GM21526 (cell line): Measurements from ENCODE around the gene CNTFR.

Experiments
- ATAC-seq: cut with Tn5 transposase; IDR thresholded peaks from one replicate; pipeline ENCODE4 v1.9.1; 2021; ENCODE audit warnings: moderate library complexity; ENCODE audit not compliant: unreplicated experiment, low FRiP score

Gene CNTFR

DNA sequence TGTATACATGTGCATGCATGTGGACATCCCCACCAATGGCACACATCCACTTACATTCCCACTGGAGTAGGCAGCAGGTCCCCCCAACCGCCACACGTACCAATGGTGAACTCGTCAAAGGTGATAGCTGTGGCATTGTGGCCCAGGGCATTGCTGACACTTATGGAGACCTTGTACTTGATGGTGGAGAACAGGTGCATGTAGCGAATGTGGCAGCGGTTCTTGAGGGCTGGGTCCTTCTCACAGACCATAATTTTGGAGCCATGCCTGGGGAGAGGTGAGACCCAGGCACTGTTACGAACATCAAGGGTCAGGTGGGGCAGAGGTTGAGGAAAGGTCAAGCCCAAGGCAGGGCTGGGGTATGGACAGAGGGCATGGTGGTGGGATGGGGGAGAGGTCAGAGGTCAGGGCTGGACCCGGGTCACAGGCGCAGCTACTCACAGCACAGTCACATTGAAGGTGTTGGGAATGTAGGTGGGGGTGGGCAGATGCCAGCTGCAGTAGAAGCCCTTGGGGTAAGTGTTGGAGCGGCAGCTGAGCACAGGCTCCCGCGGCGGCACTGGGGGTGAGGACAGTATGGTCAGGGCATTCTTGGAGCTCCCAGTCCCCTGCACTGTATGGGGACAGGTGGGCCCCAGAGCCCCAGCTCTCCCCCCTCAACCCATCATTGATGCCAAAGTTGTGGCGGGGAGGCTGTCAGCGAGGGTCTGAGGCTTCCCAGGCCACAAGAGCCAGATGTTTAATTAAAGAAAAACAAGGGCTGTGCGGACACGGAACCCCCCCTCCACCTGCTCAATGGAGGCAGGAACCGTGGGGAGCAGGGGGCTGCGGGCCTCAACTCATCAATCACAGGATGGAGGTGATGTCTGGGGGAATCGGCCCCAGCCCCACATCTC is 31.9 kb downstream of the CNTFR start:
- ATAC-seq, result no peak

DNA sequence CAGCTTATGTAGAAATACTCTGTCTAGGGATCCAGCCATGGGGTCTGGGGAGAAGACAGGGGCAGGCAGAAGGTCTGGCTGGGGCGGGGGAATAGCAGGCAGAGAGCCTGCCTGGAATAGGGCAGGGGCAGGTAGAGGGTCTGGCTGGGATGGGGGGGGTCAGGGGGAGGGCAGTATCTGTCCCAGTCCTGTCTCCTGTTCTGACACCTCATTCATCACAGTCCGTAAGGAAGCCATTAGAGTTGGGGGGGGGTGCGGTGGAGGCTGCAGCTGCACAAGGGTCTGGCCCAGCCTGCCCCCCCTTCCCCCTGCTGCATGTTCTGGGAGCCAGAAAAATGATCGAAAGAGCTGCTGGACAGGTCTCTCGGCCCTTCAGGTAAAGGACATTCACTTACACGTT is 32.6 kb downstream of the CNTFR start:
- no peak for ATAC-seq

DNA sequence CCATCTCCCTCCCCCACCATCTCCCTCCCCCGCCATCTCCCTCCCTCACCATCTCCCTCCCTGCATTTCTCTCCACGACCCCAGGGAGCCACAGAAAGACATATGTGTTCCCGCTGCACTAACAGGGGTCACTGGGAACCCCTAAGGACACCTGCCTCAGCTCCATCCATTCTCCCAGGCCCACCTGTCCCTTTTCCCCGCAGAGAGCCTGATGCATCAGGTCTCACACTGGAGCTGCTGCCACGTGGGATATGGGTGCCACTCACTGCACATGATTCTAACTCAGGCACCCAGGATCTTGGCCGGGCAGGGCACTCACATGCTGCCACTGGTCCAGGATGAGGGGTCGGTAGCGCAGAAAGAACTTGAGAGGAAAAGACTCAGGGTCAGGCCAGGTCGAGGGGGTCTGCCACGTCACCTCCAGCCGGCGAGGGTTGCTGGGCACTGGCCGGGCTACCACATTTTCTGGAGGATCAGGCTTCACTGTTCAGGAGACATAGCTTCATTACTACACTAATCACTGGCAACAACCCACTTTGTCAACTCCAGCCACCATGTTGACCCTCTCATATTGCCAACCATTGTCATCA is 33.5 kb downstream of the CNTFR start:
- ATAC-seq, result no peak

DNA sequence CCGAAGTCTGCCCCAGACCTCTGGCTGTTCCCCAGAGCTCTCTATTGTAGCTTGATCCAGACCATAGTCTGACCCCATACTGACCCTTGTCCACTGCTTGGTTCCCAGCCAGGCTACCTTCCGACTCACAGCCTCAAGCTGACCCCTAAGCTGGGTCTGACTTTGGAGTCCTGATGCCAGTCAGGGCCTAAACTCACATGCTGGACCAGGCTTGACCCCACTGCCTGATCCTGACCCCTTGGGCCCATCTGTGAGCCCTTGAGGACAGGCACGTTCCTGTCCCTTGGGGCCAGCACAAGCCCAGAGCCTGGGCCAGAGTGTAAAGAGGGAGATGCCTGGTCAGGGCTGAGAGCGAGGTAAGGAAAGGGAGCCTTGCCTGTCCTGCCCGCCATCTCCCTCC is 34.0 kb downstream of the CNTFR start:
- ATAC-seq, result no peak

DNA sequence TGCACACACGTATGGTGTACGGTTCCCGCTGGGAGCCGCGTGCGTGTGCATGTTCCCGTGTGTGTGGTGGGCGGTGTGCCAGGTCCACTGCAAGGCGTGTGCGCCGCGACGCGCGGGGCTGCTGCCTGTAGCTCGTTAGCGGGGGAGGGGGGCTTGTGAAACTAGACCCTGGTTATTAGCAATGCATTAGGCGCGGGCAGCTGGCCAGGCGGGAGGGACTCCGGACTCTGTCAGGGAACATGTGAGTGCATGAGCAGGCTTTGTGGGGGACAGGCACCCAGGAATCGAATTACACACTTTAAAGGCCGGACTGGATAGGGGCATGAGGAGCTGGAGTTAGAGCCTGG is 34.5 kb downstream of the CNTFR start:
- ATAC-seq, result no peak

DNA sequence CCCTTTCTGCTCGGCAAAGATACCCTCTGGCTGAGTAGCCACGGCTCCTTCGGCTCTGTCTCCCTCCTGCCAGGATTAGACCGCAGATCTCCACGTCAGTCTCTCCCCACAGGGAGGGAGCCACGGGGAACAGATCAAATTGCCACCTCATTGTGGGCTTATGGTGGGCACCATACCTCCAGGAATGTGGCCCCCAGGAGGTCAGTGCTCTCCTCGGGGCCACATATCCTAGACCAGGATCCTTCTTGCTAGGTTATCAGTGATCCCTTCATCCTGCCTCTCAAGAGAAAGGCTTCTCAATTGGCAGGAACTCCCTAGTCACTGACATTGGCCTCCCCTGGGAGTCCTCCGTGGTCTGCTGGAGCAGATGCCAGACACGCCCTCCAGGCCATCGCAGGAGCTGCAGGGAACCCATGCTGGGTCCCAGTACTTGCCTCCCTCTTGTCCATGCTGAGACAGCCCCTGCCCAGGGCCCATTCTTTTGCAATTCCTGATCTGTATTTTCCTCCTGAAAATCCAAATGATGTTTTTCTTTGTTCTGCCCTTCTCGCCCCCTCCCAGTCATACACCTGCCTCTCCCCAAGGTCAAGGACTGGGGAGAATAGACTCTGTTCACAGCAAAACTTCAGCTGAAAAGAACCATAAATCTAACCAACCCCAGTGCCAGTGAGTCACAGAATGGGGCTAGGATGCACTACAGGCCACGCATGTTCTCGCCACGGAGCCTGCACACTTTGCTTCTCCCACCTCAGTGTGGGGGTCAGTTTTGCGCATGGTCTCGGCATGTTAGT is 35.1 kb downstream of the CNTFR start:
- ATAC-seq, result no peak

DNA sequence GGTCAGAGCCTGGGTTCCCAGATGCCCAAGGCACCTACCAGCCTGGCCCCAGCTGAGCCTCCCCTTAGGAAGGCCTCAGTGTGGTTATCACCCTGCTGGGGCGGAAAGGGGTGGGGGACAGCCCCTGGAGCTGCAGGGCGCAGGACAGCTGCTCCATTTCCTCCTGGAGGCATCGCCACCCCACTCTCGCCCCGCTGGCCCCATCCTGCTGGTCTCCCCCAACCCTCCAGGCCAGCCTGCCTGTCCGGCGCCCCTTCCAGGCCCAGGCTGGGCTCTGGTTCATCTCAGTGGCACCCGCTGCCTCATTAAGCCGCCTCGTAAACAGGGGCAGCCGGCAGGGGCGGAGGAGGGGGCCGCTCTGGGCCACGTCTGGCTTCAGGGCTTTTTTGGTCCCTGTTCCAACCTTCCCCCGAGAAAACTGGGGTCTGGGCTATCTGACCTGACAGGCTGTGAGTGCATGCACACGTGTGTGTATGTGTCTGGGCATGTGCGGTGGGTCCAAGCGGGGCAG is 36.0 kb downstream of the CNTFR start:
- ATAC-seq, result no peak

DNA sequence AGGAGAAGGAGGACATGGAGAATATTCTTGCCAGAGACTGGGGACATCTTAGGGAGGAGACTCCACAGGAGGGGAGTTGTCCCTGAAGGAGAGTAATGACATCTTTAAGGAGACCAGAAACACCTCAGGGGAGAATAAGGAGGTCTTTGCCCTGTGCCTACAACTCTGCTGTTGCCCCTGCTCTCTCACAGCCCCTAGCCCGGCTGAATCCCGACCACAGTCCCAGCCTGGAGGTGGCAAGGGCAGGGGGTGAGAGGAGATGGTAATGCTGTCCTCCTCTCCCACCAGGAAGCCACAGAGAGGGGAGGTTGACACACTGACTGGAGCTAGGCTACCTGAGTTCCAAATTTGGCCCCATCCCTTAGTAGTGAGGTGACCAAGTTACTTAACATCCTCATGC is 36.5 kb downstream of the CNTFR start:
- no peak for ATAC-seq

DNA sequence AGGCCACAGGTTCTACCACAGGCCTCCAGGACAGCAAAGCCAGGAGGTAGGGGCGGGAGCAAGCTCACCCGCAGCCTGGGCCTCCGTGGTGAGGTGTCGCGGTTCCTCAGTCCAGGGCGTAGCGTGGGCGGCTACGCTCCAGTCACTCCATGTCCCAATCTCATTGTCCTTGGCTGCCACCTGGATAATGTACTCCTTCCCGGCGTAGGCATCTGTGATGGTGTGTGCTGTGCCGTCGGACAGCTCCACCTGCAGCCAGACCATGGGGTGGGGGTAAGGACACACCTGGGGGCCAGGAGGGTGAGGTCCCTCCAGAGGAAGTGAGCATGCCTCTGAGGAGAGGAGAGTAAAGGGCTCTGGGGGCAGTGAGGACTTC is 36.9 kb downstream of the CNTFR start:
- ATAC-seq, result no peak

DNA sequence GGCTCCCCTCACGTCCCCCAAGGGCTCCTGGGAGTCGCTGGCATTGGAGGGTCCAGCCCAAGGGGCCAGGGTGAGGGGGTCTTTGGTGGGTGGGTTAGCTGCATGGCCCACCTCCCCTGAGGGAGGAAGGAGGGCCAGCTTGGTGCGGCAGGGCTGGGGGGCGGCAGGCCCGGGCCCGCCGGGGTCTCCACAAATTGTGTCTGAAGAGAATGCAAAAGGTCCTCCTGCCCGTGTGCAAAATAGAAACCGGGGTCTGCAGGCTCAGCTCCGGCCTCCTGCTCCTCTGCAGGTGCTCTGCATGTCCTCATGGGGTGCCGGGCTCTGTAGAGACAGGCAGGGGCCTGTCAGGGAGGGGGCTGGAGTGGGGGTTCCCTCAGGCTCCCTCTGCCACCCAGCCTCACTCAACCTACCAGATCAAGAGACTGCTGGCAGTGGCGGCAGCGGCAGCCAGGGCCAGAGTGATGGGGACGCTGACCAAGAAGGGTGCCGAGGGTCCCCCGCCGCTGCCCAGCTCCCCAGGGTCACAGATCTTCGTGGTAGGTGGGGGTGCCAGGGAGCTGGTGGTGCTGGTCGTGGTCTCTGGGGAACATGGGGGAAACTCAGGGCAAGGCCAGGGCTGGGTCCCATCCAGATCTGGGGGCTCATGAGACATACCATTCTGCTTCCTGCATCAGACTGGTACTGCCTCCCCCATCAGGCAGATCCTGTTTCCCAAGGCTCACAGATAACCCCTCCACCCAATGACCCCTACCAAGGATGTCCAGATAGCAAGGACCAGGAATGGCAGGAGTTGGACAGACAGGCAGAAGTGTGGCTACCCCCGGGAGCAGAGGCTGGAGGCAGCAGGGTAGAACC is 37.5 kb downstream of the CNTFR start:
- ATAC-seq, result no peak

DNA sequence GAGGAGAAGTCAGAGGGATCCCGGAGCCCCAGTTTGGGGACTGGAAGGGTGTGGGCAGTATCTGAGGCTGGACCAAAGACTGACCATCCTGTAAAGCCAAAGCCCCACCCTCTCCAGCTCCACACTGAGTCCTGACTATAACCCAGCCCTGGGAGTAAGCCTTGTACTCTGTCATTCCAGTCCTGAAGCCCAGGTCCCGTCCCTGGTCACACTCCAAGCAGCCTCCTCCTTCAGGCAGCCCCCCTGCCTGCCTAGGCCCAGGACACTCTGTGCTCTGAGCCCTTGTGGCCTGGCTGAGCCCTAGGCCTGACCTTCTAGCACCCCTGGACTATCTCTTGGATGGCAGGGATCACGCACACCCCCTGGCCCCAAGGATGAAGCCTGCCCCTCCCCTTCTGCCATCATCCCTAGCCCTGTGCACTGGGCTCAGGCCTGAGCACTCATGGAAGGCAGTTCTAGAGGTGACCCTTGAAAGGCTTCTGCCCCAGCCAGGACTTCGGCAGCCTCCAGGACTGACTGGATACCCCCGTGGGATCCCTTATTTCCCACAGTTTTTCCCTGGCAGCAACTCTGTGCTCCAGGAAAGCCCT is 38.7 kb downstream of the CNTFR start:
- ATAC-seq, result no peak

DNA sequence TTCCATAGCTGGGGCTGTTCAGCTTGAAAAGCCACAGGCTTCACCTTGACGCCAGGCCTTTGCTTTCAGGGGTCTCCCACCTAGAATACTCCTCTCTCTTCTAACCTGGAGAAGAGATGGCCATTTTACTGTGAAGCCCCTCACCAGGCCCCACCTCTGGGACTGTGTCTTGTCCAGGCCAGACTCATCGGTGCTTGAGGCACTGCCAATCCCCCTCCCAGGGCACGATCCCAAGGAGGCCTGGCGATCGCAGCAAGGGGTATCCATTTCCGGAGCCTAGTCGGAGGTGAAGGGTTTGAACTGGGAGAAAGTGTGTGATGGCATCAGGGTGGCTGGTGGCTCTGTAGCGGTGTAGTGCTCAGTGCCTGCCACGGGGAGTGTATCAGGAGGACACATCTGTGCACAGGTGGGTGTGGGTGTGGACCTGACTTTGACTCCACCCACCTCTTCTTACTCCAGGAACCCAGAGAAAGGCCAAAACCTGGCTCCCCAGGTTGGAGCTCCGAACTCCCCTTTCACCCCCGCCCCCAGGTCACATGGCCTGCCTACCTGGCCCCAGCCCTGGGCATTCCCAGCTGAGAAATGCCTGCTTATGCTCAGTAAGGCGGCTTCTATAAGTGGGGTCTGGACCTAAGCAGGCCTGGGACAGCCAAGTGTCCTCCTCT is 39.4 kb downstream of the CNTFR start:
- ATAC-seq, result no peak

DNA sequence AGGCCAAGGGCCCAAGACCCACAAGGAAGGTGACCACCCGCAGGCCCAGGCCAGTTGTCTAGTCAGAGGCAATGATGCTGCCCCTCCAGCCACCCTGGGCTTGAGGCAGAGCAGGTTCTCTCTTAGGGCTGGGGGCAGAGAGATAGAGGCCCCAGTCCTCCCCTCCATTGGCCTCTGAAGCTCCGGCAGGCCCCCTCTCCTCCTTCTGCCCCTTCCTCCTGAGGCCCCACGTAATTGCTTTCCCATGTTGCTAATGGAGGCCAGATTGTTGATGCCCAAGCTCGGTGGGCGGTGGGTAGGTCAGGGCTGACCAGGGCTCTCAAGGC is 40.2 kb downstream of the CNTFR start:
- ATAC-seq, result no peak

DNA sequence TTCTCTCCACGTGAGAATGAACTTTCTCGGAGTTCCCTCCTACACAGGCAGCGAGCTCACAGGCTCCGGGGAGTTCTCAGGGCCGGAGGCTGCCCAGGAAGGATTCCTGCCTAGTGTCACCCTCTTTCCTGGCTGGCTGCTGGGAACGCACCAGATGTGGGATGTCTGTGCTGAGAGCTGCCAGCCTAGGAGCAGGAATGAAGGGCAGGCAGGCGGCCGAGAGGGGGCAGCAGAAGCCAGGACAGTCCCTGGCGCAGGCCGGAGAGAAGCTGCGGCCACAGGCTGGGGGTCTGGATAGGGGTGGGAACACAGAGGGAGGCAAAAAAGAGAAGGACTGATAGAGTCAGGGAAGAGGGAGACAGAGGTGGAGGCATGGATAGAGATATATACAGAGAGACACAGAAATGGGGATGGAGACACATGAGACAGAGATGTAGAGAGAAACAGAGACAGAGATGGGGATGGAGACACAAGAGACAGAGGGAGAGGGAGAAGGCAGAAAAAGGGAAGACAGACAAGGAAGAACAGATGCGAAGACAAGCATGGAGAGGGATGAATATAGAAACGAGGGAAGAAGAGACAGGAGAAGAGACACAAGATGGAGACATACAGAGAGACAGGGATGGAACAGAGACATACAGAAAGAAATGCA is 41.4 kb downstream of the CNTFR start:
- ATAC-seq, result no peak

DNA sequence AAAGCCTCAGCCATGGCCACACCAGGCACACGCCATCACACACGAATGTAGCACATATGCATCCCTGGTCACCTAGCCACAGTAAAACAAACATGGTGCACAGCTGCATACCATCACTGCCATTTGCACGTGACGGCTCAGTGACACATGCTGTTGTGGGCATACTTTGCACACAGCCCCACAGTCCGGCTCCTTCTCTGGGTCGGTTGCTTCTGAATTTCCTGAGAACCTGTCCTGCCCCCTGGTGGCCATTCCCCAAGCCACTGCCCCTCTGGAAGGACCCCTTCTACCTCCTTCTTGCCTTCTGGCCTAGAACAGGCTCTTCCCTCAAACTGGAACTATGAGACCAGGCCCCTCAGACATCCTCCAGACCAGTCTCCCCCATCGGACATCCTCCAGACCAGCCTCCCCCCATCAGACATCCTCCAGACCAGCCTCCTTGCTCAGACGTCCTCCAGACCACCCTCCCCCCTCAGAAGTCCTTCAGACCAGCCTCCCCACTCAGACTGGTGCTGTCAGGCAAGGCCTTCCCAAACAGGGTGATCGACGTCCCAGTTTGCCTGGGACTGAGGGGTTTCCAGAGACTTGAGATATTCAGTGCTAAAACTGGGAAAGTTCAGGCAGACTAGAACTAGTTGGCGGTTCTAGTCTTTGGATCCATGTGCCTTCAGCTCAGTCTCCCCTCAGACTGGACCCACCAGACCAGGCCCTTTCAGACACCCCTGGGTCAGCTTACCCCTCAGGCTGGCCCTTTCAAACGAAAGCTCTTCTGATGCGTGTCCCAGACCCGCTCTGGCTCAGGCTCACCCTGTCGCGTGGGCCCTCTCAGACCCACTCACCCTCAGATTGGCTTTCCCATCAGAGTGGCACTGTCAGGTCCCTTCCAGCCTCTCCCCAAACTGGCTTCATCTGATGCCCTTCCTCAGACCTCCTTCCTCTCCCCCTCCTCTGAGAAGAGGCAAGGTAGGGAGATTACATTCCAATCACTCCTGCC is 42.4 kb downstream of the CNTFR start:
- no peak for ATAC-seq

DNA sequence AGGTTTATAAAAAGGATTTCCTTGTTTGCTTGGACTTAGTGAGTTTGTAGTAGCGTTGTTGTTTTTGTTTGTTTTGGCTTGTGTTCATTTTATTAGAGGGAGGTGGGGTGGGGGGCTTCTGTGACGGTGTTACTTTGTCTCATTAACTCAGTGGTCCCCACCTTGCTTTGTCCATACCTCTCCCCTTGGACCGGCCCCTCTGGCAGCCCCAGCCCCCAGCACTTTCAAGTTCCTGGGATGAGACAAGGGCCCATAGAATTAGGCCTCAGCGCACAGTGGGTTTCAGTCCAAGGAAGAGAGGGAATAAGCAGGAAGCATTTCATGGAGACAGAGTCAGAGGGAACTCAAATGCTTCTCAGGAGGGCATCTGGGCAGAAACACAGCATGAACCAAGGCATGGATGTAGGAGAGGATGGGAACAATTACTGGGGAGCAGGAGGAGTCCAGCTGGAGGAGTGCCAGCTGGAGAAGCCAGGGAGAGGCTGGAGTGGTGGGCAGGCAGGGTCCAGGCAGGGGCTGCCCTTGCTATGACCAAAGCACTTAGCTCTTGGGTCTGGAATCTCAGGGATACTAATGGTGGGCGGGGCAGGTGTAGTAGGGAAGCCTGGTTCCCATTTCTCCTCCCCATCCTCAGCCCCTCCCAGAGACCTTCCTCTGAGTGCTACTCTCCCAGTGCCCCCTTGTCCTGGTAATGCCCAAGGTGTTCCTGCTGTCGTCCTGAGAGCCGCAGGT is 43.3 kb downstream of the CNTFR start:
- ATAC-seq, result no peak

DNA sequence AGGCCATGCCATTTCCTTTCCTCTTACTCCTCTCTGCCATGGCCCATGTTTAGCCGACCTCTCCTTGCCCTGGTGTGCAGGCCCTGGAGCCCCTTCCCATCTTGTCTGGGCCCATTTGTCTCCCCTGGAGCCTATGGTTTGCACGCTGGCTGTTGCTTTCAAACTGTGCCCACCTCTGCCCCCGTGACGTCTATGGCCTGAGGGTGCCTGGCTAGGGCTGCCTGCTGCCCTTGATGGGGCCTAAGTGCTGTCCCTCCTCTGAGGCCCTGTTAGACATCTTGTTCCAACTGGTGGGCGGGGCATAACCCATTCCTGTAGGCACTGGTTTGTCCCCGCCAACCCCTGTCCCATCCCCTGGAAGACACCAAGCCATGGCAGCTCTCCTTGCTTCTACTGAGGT is 44.0 kb downstream of the CNTFR start:
- no peak for ATAC-seq
